HG03095 (cell line): Measurements from ENCODE around the gene UBTD1.

ENCODE experiments used
- ATAC-seq: cut with Tn5 transposase; IDR thresholded peaks from one replicate; pipeline ENCODE4 v1.9.1; 2021; ENCODE audit warnings: moderate library complexity; ENCODE audit not compliant: unreplicated experiment

UBTD1 gene

DNA sequence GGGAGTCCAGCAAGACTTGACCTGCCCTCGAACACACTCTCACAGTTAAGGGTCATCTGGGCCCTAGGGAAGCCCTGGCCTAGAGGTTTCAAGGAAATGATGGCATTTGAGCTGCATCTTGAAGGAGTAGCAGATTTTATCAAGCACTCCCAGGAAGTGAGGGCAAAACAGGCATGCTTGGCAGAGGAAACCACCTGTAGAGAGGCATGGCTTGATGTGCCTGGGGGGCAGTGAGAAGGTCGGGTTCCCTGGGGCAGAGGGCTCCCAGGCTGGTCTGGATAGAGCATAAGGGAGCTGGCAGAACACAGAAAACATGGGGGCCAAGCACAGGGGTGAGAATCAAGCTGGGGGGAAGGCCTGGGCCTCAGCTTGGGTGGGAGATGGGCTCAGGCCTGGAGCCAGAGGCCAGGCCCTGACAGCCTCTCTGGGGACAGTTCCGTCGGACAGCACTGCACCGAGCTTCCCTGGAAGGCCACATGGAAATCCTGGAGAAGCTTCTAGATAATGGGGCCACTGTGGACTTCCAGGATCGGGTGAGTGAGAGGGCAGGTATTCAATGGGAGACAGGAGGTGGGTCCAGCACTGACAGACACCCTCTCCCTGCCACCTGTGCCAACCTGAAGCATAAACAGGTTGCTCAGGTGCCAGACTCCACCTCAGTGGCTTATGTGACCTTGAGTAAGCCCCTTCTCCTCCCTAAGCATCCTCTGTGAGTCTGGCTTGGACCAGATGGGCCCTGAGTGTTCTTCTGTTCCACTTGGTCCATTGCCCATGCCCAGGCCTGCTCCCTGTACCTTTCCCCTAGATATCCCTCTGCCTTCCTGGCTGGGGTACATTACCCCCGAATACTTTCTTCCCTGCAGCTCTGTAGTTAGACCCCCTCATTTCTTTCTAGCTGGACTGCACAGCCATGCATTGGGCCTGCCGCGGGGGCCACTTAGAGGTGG, 82.0 kb downstream of the UBTD1 start:
- ATAC-seq = no peak

GRCh38 chr10:97582169-97582568, 83.4 kb downstream of the UBTD1 start:
- ATAC-seq = no peak

DNA sequence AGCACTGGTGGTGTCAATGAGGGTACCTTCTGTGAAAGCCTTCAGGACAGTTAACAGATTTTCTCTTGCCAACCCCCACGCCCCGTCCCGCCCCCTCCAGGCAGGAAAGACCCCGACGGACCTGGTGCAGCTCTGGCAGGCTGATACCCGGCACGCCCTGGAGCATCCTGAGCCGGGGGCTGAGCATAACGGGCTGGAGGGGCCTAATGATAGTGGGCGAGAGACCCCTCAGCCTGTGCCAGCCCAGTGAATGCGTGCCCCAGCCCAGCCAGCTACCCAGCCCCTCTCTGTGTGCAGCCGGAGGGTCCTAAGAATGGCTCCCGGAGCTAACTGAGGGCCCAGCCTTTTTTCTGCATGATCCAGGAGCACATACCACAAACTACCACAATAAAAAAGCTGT, 84.8 kb downstream of the UBTD1 start:
- ATAC-seq = no peak

- no peak for ATAC-seq
Measured at GRCh38 chr10:97584060-97584797, 85.5 kb downstream of the UBTD1 start, which contains the start of gene HOGA1. TSS of gene HOGA1 (plus strand) at chr10:97584389. CDS start at chr10:97584704, 315 bp downstream.

DNA sequence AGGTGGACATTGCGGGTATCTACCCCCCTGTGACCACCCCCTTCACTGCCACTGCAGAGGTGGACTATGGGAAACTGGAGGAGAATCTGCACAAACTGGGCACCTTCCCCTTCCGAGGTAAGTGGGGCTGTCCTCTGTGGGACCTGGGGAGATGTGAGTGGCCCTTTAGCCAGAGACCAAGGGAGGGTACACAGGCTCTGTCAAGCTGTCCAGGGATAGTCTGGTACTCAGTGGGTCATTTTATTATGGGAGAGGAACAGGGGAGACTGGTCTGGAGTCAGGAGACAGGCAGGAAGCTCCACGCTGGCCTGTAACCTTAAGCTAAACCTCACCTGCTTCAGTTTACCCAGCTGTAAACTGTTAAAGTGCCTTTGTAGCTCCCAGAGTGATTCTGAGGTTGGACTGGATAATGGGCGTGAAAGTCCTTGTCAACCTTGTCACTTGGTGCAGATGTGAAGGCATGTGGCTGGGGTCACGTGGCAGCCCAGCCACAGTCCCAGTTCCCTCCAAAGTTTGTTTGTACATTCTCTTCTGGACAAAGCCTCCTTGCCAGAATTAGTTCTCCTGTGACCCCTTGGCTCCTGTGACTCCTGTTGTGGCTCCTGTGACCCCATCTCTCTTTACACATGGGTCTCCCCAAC, 86.2 kb downstream of the UBTD1 start:
- no peak for ATAC-seq

GRCh38 chr10:97585439-97585811, 86.7 kb downstream of the UBTD1 start:
- ATAC-seq = no peak

- no peak for ATAC-seq
Measured at GRCh38 chr10:97587183-97587582, 88.5 kb downstream of the UBTD1 start.

DNA sequence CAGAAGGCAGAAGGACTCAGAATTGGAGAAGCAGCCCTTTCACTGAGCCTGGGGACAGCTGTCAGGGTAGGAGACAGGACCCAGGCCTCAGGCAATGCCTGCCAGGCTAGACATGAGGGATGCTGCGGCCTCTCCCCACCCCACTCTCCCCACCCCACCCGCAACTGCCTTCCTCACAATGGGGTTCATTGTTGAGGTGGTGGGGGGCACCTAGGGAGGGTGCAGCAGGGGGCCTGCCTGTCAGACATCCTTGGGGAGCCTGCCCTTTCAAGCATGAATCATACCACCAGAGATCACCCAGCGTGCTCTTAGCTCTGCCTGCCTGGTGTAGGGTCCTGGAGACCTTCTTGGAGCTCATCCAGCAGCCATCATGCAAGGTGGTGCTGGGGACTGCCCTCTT, 90.8 kb downstream of the UBTD1 start, which contains the start of gene C10orf62:
TSS of gene C10orf62 (plus strand) at position 243 of the 400 bp plus-strand sequence. CDS start 177 bp downstream, outside the sequence.
- no peak for ATAC-seq

- no peak for ATAC-seq
Measured at GRCh38 chr10:97590082-97590747, 91.5 kb downstream of the UBTD1 start.

DNA sequence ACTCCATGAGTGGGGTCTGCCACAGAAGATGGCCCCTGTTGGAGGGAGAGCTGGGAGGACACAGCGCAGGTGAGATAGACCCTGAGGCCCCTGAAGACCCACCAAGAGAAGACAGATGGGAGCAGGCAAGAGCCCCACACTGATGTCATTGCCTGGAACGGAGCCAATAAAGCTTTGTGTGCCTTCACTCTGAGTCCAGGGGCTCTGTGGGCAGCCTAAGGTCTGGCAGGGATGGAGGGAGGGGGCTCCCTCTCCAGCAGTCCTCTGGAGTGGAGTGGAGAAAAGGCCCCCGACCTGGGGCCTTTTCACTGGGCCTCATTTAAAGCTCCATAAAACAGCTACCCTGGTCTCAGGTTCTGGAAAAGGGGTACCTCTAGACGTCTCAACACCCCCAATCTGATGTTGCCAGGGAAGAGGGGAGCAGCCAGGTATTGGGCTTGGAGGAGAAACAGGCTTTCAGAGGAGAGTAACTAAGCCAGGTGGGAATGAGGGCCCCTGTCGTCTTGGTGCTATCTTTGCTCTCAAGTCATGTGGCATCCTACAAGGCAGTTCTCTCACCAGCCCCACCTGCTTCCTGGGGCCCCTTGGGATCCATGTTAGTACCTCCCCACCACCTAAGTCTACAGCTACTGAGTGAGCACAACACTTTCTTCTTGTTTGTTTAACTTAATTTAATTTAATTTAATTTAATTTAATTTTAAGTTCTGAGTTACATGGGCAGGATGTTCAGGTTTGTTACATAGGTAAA, 92.2 kb downstream of the UBTD1 start:
- ATAC-seq = no peak

- no peak for ATAC-seq
Measured at GRCh38 chr10:97593421-97593820, 94.7 kb downstream of the UBTD1 start.

GRCh38 chr10:97596101-97597082, 97.7 kb downstream of the UBTD1 start:
- ATAC-seq = no peak

GRCh38 chr10:97597778-97598177, 99.1 kb downstream of the UBTD1 start:
- ATAC-seq = no peak

DNA sequence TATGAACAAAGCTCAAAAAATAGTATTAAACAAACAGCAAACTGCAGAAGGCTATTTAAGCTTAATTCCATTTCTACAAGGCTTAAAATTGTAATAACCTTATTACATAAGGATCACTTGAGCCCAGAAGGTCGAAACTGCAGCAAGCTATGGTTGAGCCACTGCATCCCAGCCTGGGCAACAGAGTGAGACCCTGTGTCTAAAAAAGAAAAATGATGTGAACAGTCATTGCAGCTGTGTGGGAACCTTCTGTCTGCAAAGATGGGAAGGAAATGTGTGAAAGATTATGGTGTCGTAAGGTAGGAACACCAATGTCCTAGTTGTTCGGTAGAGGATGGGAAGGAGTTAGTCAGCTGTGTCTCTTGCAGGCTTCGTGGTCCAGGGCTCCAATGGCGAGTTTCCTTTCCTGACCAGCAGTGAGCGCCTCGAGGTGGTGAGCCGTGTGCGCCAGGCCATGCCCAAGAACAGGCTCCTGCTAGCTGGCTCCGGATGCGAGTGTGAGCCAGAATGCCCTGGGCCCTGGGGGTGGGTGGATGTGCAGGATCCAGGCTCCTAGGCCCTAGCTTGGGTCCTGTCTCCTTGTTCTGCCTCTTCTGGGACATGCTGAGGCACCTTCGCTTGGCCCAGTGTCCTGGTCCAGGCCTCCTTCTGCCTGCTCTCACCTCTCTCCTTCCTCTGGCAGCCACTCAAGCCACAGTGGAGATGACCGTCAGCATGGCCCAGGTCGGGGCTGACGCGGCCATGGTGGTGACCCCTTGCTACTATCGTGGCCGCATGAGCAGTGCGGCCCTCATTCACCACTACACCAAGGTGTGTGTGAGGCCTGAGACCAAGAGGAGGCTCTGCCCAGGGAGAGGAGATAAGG, 99.9 kb downstream of the UBTD1 start:
- no peak for ATAC-seq

- no peak for ATAC-seq
Measured at GRCh38 chr10:97599272-97599619, 100.5 kb downstream of the UBTD1 start.

GRCh38 chr10:97600616-97601015, 101.9 kb downstream of the UBTD1 start:
- ATAC-seq = no peak

DNA sequence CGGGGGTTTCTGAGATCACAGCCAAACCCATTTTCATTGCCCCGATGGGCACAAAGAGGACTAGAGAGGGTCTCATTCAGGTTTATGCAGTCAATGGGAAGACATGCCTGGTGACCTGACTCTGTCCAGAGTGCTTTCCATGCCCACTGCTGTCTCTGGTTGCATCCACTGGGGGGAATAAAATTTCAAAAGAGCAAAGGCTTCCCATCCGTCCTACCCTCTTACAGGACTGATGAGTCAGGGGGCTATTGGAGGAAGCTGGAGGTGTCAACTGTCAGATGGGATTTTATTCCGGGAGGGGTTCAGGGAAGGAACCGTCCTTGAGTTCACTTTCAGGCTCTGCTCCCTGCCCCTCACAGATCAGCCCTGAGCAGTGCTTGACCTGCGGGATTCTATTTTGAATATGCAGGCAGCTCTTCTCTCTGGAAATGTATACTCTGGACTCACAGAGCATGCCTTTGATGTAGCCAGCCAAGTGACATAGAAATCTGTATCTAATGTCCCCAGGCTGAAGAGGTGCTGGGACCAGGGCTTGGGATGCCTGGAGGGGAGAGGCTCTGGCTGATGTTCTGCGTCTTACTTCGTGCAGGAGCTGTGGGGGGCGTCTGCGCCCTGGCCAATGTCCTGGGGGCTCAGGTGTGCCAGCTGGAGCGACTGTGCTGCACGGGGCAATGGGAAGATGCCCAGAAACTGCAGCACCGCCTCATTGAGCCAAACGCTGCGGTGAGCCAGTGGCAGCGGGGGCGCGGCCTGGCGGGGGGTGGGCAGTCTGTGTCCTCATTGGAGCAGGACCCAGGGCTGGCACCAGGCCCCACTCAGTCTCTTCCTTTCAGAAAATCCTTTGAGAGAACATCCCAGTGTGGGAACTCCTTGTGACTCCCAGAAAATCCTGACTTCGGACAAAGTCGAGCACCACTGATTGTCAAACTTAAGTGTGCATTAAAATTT, 102.8 kb downstream of the UBTD1 start:
- no peak for ATAC-seq
